Mesenteric fat pad (tissue), 1 donor: Measurements from ENCODE around the gene IL10RB. TPM values are rescaled to one million over a fixed set of nuclear protein-coding genes. Genes with fewer than 3 reads are reported as not detected.
A peak's percentile ranks its signal among the peaks of the same experiment; 100 is the strongest.

Experiments
- DNase-seq: peaks from one replicate; pipeline ENCODE4 v3.0.0-alpha.2; 2020; ENCODE audit warnings: low spot score
- total RNA-seq: library from RNA; stranded (reverse); fragmentation: NEBNext Ultra II Directional; extraction: Animal tissue kit (Norgen Biotek cat#: 25700); gene quantifications from one replicate; pipeline ENCODE4 v1.2.1, GENCODE V29; 2021
- donor health status: DM: yes; HTN: yes; CAD: no.

The IL10RB gene
- total RNA-seq, 1 donor from 2014 or later = 39.3 TPM

GRCh38 chr21:33264561-33264960 lies 1.6 kb upstream of the IL10RB start:
- no peak for DNase-seq

DNA sequence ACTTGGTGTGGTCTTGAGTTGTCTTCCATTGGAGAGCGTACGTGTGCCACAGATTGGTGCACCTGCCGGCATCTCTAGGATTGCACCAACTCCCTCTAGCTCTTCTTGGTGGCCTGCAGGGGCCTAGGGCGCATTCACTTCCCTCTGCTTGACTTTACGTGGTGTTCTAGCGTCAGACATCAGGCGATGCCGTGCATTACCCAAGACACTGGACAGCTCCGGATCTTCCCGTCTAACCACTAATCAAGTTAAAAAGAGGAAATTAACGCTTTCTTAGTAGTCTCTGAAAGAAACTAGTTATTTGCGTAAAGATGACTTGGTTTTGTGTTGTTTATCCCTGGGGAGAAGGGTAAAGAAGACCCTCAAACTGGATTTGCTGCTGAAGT lies 510 bp upstream of the IL10RB start:
- no peak for DNase-seq

DNA sequence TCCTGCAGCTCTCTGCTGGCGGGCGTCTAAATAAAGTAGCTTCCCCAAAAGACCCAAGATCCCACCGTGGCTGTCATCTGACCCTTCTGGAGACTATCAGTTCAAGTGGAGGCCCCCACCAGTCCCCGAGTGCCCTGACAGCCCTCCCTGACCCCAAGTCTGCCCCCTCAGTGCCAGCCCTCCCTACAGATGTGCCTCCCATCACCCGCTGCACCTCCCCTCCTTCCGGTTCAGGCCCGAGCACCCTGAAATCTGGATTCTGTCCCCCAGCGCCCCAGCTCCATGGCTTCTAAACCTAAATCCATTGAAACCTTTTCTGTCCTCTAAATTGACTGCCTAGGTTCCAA lies 595 bp downstream of the IL10RB start:
- DNase-seq = no peak

DNA sequence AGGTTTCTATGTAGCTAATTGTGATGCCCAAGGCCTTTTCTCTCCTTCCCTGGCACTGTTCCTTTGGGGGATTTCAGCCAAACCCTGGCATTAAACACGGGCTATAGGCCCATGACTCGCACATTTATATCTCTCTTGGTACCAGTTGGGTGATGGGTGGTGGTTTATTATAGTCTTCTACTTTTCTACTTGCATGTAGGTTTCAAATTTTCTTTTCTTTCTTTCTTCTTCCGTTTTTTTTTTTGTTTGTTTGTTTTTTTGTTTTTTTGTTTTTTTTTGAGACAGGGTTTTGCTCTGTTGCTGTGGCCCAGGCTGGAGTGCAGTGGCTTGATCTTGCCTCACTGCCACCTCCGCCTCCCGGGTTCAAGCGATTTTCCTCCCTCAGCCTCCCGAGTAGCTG lies 1.1 kb downstream of the IL10RB start:
- DNase-seq = no peak

DNA sequence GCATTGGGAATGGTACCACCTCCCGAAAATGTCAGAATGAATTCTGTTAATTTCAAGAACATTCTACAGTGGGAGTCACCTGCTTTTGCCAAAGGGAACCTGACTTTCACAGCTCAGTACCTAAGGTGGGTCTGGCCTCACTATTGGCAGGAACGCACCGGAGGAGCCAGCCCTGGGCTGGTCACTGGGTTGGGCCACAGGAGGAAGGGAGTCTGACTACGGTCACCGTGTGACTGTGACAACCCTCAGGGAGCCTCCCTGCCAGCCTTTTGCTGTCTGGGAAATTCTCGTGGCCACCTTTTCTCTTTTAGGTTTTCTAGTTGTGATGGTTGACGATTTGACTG lies 2.2 kb downstream of the IL10RB start:
- DNase-seq = no peak

GRCh38 chr21:33268737-33269441 lies 2.7 kb downstream of the IL10RB start:
- DNase-seq = no peak

- peak; percentile 41 for DNase-seq
Observed at GRCh38 chr21:33270986-33271385, 4.8 kb downstream of the IL10RB start.

DNA sequence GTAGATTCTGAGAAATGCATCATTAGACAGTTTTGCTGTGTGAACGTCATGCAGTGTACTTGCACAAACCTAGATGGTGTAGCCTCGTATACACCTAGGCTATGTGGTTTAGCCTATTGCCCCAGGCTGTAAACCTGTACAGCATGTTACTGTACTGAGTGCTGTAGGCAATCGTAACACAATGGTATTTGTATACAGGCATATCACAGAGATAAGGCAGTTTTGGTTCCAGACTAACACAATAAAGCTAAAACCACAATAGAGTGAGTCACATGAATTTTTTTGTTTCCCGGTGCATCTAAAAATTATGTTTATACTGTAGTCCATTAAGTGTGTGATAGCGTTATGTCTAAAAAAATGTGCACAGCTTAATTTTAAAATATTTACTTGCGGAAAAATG lies 6.9 kb downstream of the IL10RB start:
- DNase-seq = no peak

DNA sequence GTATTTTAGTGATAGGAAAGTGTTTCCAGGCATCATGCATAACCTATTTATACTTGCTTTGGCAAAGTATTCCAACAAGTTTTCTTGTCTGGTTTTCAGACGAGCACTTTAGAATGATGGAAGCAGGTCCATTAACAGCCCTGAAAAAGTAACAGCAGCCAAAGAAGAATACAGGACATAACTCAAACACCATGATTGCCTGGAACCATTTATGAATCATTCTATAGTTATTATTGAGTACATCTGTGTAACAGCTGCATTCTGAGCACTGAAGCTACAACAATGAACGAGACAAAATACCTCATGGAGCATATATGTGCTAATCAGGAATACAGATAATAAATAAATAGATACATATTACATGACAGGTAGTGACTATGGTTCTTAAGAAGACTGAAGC lies 12.6 kb downstream of the IL10RB start:
- DNase-seq = no peak

GRCh38 chr21:33279330-33279820 lies 13.2 kb downstream of the IL10RB start:
- no peak for DNase-seq

DNA sequence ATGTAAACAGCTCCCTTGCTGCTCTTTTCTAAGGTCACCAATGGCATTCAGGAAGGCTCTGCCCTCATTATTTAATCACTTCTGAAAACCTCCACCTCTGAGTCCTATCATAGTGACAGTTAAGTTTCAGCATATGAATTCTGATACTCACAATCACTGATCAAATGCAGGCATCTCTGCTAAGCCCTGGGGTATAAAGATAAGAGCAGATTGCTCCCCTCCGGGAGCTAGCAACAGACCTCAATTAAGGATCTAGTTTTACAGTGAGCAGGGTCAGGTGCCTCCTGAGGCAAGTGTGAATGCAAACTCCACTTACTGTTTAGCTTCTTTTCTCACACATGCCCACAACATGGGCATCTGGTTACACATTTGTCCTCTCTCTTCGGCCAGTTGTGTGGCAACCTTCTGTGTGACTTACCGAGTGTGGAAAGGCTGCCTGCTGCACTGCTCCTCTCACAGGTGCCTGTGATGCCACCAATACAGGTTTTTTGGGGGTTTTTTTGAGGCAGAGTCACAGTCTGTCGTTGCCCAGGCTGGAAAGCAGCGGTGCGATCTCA lies 15.0 kb downstream of the IL10RB start:
- DNase-seq = peak; percentile 22

GRCh38 chr21:33283203-33283602 lies 17.0 kb downstream of the IL10RB start:
- DNase-seq = no peak

- DNase-seq = peak; percentile 85
Observed at GRCh38 chr21:33286076-33286475, 19.9 kb downstream of the IL10RB start.

DNA sequence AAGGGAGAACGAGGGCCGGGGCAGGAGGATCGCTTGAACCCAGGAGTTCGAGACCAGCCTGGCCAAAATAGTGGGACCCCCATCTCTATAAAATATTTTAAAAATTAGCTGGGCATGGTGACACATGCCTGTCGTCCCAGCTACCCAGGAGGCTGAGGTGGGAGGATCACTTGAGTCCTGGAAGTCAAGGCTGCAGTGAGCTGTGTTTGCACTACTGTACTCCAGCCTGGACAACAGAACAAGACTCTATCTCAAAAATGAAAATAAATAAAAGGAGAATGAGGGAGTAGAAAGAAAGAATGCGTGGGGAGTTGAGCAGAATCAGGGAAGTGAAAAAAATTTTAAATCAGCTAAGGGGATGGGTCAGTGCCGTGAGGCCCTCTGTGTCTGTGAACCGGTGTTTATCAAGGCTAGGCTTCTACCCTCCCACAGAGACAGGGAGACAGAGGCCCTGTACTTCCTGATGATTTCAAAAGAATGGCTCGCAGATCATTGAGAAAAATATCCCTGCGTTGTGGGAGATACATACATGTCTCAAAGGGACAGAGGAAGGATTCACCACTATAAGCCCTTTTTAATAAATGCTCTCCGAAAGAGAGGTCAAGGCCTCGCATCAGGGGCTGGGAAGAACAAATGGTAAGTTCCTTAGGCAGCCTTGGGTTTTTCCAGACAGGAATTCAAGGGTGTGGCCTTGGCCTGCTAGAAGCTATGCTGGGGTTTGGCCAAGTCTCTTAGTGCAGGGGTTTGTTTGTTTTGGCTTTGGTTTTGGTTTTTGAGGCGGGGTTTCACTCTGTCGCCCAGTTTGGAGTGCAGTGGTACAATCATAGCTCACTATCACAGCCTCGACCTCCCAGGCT lies 20.7 kb downstream of the IL10RB start:
- peak; percentile 45 for DNase-seq

DNA sequence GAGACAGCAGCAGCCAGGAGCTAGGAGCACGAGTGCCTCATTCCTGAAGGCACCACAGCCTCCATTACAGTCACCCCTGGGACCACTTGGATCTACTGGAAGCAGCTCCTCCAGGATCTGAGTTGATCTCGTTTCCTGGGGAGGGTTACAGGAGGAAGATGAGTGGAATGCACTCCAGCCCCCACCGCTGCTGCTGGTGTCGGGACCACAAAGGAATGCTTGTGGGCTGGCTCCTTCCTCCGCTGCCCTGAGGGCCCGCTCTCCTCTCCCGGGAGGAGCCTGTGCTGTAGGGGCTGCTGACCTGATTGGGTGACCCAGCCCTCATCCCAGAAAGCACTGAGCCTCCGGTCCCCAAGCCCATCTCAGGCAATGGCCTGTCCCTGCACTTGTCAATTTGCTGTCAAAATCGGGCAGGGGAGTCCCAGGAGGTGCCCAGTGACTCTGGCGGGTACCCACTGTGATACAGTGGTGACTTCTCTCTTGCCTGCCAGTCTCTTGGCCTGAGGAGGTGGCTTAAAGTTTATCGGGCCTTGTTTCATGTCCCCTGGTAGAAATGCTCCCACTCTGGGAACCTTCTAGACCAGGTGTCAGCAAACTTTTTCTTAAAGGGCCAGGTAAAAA lies 23.1 kb downstream of the IL10RB start:
- DNase-seq = peak; percentile 74

DNA sequence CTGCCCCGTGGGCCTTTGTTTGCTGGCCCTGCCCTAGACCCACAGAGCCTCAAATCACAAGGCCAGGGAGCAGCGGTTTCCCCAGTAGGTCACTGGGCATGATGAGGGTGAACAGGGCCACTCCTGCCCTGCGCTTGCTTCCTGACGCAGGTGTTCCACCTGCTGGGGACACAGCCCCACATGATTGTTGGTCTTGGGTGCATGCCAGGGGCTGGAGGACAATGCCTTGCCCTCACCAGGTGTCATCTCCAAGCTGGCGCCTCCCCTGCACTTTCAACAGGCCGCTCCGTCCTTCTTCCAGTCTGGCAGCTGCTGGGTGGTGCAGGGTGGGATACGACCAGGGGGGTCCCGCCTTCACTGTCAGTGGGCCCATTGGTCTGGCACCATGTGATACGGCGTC lies 24.3 kb downstream of the IL10RB start:
- DNase-seq = no peak

DNA sequence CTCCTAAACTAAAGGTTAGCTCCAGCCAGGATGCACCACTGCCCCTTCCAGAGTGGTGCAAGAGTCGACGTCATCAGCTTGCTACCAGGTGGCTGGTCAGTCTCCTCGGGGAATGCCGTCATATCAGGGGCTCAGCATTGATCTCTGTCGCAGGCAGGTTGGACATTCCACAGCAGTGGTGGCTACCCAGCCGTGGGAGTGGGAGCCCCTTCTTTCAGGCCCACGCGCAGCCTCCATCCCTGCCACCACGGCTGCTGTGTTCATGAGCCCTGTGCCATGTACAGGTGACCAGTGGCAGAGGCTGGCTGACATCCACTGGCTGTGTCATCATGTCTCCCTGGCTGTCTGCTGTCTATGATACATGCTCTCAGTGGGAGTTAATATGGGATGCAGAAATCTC lies 25.5 kb downstream of the IL10RB start:
- no peak for DNase-seq

GRCh38 chr21:33292724-33293123 lies 26.6 kb downstream of the IL10RB start:
- DNase-seq = no peak

DNA sequence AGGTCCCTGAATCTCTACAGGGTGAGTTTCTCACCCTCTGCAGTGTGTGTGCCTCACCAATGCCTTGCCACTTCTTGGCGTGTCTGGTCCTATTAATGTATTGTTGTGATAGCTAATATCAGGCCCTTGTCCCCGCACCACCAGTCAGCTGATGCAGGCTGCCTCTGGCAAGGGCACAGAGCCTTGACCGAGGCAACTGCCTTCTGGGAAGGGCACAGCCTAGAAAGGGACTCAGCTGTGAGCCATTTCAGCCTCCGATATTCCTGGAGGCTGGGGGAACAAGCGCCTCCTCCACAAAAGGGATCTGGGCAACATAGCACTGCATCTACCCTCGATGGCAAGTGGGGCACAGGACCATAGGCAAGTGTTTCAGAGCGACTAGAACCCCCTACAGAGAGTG lies 27.0 kb downstream of the IL10RB start:
- no peak for DNase-seq

DNA sequence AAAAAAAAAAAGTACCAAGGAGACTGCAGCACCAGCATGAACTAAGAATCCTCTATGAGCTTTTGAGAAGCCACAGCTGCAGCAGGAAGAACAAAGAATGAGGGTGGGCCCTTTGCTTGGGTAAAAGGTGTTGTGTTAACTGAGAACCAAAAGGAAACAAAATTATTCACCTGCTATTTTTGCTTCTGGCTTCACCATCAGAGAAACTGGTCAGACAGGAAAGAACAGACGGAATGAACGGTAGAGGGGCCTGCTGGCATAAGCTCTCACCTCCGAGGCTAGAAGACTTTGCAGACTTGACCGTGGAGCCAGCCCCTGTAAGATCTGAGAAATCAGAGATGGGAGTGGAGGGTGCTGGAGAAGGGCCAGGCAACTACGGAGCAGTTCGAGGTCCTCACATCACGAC lies 27.6 kb downstream of the IL10RB start:
- no peak for DNase-seq

DNA sequence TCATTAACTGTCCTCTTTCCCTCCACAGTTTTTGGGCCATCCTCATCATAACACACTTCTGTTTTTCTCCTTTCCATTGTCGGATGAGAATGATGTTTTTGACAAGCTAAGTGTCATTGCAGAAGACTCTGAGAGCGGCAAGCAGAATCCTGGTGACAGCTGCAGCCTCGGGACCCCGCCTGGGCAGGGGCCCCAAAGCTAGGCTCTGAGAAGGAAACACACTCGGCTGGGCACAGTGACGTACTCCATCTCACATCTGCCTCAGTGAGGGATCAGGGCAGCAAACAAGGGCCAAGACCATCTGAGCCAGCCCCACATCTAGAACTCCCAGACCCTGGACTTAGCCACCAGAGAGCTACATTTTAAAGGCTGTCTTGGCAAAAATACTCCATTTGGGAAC lies 30.0 kb downstream of the IL10RB start:
- DNase-seq = no peak

- peak; percentile 81 for DNase-seq
Observed at GRCh38 chr21:33299181-33299752, 33.1 kb downstream of the IL10RB start.
